Suprapubic skin (tissue), 3 donors: ENCODE data around the gene LCN12.

Experiments used
- EP300 ChIP-seq: sonication (generic); formaldehyde crosslinking; IDR thresholded peaks from one replicate; pipeline ENCODE4 v1.6.1; 2017; ENCODE audit warnings: antibody characterized with exemption
- POLR2A ChIP-seq, 2 donors: fragments of 450-650 bp; IDR thresholded peaks; one replicate each; pipeline ENCODE4 v1.6.1; 2017; ENCODE audit warnings: antibody characterized with exemption in 2 of 2, mild to moderate bottlenecking in 2 of 2, moderate library complexity in 2 of 2
- TF ChIP-seq, protein P1 (sequence below), 2 donors: fragments of 200-600 bp in 1 of 2; fragments of 450-650 bp in 1 of 2; sonication (generic) in 1 of 2; IDR thresholded peaks; one replicate each; pipeline ENCODE4 v1.5.1; 2016 to 2019; ENCODE audit warnings: antibody characterized with exemption in 2 of 2, mild to moderate bottlenecking in 1 of 2, moderate library complexity in 1 of 2

DNA sequence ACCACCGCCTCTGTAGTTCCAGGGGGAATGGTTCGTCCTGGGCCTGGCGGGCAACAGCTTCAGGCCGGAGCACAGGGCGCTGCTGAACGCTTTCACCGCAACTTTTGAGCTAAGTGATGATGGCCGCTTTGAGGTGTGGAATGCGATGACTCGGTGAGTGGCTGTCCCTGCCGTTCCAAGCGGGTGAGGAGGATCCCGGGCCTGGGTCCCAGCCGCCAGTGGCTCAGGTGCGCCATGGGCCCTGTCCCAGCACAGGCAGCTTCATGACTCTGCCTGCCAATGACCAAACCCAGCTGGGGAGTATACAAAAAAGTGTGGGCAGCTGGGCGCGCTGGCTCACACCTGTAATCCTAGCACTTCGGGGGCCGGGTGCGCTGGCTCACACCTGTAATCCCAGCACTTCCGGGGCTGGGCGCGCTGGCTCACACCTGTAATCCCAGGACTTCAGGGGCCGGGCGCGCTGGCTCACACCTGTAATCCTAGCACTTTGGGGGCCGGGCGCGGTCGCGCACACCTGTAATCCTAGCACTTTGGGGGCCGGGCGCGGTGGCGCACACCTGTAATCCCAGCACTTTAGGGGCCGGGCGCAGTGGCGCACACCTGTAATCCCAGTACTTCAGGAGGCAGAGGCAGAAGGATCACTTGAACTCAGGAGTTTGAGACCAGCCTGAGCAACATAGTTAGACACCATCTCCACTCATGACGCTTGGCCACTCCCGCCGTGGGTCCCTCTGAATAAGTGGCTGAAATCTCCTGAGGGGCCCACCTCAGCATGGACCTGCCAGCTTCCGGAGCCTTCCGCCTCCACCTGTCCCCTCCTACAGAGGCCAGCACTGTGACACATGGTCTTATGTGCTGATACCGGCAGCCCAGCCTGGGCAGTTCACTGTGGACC lies 1.1 kb downstream of the LCN12 start:
- TF ChIP-seq, protein P1, sequence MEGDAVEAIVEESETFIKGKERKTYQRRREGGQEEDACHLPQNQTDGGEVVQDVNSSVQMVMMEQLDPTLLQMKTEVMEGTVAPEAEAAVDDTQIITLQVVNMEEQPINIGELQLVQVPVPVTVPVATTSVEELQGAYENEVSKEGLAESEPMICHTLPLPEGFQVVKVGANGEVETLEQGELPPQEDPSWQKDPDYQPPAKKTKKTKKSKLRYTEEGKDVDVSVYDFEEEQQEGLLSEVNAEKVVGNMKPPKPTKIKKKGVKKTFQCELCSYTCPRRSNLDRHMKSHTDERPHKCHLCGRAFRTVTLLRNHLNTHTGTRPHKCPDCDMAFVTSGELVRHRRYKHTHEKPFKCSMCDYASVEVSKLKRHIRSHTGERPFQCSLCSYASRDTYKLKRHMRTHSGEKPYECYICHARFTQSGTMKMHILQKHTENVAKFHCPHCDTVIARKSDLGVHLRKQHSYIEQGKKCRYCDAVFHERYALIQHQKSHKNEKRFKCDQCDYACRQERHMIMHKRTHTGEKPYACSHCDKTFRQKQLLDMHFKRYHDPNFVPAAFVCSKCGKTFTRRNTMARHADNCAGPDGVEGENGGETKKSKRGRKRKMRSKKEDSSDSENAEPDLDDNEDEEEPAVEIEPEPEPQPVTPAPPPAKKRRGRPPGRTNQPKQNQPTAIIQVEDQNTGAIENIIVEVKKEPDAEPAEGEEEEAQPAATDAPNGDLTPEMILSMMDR (IDR thresholded peaks at IDR 0.05): no peak
- TF ChIP-seq POLR2A (IDR thresholded peaks at IDR 0.05) (no peak), EP300 (no peak)
